Ecto neural progenitor cell (in vitro differentiated cells): ENCODE measurements around the gene GSTO2.

Experiments used
- DNase-seq: peaks from one replicate; pipeline ENCODE4 v3.0.0-alpha.2; 2018; ENCODE audit warnings: low spot score

GSTO2 gene

GRCh38 chr10:104308439-104308903 lies 39.5 kb downstream of the GSTO2 start:
- no peak for DNase-seq

DNA sequence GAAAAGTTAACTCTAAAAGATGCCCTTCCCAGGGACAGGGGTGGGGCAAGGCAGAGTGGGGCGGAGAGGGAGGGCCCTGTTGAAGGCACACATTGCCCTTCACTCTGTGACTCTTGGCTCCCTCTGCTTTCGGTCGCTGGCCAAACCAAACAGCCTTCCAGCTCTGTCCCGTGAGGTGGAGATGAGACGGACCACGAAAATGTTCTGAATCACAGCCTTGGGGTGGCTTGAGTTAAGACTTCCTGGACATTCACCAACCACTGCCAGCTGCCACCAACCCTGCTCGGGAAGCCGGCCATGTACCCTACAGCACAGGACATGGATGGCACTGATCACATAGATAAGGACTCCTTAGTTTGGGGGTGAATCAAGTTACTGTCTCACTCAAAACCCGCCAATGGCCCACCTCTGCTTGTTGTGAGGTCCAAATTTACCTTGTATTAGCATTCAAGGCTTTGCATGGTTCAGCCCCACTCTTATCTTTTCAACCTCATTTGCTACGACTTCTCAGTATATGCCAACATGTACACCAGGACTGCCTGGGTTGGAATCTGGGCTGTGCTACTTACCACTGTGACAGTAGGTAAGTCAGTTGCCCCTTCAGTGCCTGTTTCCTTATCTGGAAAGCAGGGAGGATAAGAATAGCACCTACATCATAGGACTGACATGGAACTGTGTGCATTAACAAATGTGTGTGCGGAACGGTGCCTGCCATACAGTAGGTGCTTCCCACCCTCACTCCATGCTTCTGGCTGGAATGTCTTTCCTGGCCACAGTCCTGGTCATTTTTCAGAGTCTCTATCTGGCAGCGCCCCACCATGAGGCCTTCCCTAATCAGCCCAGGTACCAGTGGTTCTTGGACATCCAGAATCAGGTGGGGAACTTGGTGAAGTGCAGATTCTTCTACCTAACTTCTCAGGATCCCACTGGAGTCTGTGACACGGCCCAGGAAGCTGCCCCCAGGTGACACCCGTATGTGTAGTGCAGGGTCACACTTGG lies 41.3 kb downstream of the GSTO2 start:
- no peak for DNase-seq

- DNase-seq, result no peak
These were observed 42.3 kb downstream of the GSTO2 start for GRCh38 chr10:104311184-104311720.

- no peak for DNase-seq
These were observed 45.9 kb downstream of the GSTO2 start for GRCh38 chr10:104314591-104315485.

GRCh38 chr10:104315486-104315921 lies 46.5 kb downstream of the GSTO2 start:
- DNase-seq, result no peak

DNA sequence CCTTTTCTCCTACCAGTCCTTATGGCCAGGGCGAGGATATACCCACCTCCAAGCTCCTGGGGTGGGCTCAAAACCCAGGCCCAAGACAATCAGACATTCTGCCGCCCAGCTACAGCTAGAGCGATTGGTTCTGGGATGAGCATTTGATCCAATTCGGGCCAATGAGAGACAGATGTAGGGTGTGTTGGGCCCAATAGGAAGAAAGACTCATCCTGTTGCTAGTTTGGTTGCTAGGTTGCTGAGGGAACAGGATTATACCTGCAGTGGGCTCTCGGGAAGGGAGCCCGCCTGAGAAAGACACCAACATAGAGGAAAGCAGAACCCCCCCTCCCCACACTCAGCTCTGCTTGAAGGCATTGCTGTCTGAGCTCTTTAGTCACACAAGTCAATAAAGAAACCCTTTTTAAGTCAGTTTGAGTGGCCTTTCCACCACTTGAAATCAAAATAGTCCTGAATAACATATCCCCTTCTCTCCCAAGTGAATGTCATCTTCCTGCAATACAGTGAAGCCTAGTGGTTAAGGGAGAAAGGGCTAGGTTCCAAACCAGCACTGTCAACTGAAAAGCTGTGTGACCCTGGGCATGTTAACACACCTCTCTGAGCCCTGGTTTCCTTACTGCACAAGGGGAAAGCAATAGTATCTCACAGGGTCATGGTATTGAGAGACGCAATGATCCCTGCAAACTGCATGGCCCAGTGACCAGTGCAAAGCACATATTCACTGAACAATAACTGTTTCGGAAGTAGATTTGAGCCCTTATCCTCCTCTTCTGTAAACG lies 47.5 kb downstream of the GSTO2 start:
- DNase-seq, result no peak

GRCh38 chr10:104317269-104317710 lies 48.3 kb downstream of the GSTO2 start:
- no peak for DNase-seq

DNA sequence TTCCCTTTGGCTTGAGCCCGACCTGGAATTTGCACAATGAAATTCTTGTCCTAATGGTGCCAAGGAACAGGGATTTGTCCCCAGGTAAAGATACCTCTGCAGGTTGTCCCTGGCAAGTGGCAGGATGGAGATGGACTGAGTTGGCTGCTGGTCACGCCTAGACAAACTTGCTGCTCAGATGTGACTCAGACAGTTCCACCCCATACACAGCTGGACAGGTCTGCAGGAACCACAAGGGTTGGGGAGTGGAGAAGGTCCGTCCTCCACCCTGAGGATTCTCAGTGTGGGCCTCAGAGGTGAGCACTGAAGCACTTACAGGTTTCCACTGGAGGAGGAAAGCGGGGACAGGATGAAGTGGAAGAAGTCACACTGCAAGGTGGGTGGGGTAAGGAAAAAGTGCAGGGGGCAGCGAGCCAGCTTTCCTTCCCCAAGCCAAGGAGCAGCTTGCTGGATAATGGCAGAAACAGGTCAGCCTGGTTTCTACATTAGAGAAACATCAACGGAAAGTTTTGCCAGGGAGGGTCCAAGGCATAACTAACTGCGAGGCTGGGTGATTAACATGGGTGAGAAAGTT lies 48.8 kb downstream of the GSTO2 start:
- DNase-seq, result no peak

GRCh38 chr10:104318326-104318725 lies 49.3 kb downstream of the GSTO2 start:
- no peak for DNase-seq

- DNase-seq, result no peak
These were observed 50.1 kb downstream of the GSTO2 start for GRCh38 chr10:104318810-104319741.

DNA sequence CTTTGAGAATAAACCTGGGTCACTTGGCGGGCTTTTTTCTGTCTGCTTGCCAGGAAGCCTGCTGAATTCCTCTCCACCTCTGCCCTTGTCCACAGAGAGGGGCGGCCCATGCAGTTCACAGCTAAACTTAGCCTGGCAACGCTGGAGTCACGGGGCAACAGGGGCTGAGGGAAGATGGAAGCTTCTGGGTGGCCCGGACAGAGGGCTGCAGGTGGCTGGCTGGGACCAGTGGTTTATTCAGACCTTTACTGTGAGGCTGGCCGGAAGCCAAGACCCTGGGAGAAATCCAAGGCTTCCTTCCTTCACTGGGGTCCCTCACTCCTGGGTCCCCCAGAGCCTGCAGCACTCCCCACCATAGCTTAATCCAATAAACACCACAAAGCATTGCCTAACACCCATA lies 52.2 kb downstream of the GSTO2 start:
- no peak for DNase-seq

DNA sequence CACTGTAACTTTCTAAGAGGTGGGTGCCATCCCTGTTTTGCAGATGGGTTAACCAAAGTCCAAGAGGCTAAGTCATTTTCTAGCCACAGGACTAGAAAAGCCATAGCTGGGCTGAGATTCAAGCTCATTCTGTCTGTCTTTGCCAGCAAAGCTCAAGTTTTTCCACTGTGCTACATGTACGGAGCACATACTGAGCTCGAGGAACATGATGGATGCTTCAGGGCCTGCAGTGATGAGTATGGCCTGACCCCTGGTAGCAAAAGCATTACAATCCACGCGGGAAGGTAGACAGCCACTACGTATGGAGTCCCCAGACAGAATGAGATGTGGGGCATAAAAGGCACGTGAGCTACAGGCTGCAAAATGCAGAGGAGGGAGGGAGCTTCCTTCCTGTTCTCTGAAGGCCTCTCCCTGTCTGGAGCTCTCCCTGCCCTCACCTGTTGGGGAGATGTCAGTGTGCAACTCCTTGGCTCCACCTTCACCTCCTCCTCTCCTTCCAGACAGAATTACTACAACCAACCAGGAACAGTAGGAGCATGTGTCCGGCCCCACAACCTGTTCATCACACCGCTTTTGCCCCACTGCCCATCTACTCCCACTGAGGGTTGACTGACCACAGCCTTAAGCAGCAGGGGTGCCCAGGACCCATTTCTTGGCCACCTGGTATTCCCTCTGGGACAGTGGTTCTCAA lies 52.9 kb downstream of the GSTO2 start:
- DNase-seq, result no peak

GRCh38 chr10:104322416-104322782 lies 53.4 kb downstream of the GSTO2 start:
- DNase-seq, result no peak

DNA sequence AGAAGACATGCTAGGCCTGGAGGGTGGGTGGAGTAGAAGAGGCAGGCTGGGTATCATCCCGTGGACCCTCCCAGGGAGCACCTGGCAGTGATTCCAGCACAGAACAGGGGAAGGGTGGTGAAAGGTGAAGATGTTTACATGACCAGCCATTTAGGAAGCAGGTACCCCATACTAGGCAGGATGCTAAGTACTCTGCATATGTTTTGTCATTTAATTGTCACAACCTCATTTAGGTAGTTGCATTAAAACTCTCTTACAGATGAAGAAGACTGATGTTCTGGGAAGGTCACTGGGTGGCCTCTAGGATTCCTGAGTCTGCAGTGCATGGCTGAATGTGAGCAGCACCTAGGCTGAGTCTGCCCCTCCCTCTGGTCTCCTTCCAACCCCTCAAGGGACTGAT lies 54.1 kb downstream of the GSTO2 start:
- DNase-seq, result no peak

DNA sequence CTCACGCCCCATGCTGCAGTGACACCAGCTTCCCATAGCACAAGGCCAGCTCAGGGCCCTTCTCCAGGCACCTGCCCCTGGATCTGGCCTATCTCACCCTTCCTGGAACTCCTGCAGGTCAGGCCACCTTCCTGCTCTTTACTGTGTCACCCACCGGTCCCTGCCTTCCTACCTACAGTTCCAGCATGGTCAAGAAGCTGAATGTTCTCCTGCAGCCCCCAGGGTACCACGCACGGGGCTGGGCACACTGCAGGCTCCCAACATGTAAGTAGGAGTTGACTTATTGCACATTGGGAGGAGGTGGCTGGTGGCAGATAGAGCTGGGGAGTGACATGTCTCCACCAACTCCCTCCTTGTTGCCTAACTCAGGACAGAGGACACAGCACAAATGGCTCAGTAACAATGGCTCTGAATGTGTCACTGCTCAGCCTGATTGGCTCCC lies 54.8 kb downstream of the GSTO2 start:
- DNase-seq, result no peak

- no peak for DNase-seq
These were observed 55.3 kb downstream of the GSTO2 start for GRCh38 chr10:104324221-104324686.

- no peak for DNase-seq
These were observed 55.9 kb downstream of the GSTO2 start for GRCh38 chr10:104324931-104325330.

DNA sequence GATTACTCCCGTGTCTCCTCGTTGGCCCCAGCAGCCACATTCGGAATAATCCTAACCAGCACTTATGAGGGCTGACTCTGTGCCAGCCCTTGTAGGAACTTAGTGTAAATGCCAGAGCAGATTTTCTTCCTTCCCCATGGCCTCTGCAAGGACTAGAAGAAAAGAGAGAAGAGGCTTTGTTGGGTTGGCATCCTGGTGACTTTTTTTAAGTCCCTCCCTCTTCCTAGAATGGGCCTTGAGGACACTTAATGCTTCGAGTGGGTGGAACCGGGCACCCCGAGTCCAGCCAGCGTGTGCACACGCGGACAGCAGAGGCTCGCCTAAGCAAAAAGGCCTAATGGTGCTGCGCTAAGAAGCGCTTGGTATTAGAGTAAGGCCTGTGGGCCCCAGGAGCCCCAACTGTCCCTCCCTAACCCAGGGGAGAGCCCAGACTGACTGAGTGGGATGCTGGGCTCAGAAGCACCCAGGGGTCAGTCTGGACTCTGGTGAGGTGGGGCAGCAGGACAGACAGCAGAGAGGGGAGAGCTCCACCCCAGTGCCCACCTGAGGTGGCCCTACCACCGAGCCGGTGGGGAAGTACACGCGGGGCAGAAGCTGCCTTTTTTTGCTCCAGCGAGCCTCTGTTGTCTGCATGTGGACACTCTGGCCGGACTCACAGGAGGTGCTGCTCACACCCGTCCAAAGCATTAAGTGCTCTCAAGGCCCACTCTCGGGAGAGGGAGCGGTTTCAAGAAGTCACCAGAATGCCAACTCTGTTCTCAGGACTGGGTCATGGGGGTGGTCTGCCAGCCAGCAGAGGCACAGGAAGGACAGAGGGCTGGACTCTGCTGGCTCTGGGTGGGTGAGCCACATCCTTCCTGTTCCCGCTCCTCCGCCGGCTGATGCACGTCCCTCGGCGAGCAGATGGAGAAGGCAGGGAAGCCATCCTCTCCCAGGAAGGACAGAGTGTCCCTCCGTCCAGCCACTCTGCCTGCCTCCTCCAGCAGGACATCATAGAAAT lies 56.8 kb downstream of the GSTO2 start:
- DNase-seq, result no peak
